NCI-H146 treated with DMSO at 0.1 percent for 48 hours (cell line): ENCODE results near the gene ADGRG1.
"Not testable (repeated sequence)": the region's sequence is repeated elsewhere in the genome, so short reads cannot be mapped to it uniquely, and the experiment has no call there.

ENCODE experiments used
- DNase-seq: peaks from one replicate; lab custom pipeline; 2025; ENCODE audit not compliant: unreplicated experiment; lab: John Stamatoyannopoulos, UW

Gene ADGRG1

DNA sequence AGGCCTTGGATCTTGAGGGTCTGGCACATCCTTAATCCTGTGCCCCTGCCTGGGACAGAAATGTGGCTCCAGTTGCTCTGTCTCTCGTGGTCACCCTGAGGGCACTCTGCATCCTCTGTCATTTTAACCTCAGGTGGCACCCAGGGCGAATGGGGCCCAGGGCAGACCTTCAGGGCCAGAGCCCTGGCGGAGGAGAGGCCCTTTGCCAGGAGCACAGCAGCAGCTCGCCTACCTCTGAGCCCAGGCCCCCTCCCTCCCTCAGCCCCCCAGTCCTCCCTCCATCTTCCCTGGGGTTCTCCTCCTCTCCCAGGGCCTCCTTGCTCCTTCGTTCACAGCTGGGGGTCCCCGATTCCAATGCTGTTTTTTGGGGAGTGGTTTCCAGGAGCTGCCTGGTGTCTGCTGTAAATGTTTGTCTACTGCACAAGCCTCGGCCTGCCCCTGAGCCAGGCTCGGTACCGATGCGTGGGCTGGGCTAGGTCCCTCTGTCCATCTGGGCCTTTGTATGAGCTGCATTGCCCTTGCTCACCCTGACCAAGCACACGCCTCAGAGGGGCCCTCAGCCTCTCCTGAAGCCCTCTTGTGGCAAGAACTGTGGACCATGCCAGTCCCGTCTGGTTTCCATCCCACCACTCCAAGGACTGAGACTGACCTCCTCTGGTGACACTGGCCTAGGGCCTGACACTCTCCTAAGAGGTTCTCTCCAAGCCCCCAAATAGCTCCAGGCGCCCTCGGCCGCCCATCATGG lies 35.7 kb downstream of the ADGRG1 start:
- no peak for DNase-seq

DNA sequence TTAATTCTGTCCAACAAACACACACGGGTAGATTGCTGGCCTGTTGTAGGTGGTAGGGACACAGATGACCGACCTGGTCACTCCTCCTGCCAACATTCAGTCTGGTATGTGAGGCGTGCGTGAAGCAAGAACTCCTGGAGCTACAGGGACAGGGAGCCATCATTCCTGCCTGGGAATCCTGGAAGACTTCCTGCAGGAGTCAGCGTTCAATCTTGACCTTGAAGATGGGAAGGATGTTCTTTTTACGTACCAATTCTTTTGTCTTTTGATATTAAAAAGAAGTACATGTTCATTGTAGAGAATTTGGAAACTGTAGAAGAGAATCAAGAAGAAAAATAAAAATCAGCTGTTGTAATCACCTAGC lies 36.2 kb downstream of the ADGRG1 start:
- no peak for DNase-seq

DNA sequence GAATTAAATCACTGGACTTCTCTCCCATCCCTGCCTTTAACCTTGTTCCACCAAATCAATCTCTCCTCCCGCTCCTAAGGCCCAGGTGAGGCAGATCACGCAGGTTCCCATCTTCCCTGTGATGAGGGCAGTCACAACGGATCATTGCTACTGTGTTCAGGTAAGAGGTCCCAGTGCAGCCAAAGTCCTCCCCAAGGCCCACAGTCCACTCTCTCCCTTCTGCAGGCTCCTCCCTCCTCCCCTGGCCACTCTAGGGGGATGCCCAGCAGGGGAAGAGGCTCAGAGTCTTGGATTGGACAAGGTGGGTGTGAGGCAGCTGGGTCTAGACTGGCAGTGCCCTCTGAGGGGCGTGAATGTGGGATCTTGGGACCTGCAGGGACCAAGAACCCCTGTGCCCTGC lies 37.1 kb downstream of the ADGRG1 start:
- DNase-seq = no peak

DNA sequence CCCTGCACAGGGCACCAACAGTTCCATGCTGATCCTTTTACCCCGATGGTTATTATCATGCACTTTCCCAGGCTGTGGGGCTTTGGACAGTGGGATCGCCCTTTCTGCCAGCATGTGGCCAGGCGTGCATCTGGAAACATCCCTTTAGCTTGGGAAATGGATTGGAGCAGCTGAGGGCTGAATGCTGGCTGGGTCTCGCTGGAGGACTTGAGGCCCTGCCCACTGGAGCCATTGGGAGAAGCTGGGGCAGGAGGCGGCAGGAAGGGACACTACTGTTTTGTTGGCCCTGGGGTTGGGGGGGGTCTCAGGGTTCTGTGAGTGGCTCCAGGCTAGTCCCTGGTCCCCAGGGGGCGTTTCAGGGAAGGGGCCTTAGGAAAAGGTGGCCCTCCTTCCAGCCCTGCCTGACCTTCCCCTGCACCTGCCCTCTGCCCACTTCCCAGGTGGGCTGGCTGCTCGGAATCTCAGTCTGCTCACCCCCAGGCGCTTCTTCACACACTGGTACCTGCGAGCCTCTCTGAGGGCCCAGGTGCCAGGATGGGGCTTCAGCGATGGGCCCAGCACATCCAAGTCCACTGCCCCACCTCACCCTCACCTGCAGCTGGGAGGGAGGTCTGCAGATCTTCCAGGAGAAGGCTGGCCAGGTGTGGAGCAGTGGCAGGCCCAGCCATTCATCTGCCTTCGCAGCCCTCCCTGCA lies 38.1 kb downstream of the ADGRG1 start:
- DNase-seq = no peak

DNA sequence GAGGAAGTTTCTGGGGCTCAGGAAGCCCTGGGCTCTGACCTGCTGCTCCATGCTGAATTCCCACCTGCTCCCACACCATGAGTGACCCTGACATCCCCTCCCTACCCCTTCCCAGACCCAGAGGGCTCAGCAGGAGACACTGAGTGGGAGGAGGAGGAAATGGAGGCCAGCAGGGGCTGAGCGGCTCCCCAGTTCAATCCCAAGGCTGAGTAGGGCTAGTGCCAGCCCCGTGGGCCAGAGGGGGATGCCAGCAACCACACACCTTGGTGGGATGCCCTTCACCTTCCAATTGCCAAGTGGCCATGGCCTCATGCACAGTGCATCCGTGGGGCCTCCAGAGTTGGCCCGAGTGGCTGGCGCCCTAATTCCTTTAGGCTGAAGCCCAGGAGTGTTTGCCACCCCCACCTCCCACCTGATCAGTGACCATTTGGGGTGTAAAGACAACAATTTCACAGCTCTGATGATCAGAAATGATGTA lies 38.7 kb downstream of the ADGRG1 start:
- DNase-seq = no peak

DNA sequence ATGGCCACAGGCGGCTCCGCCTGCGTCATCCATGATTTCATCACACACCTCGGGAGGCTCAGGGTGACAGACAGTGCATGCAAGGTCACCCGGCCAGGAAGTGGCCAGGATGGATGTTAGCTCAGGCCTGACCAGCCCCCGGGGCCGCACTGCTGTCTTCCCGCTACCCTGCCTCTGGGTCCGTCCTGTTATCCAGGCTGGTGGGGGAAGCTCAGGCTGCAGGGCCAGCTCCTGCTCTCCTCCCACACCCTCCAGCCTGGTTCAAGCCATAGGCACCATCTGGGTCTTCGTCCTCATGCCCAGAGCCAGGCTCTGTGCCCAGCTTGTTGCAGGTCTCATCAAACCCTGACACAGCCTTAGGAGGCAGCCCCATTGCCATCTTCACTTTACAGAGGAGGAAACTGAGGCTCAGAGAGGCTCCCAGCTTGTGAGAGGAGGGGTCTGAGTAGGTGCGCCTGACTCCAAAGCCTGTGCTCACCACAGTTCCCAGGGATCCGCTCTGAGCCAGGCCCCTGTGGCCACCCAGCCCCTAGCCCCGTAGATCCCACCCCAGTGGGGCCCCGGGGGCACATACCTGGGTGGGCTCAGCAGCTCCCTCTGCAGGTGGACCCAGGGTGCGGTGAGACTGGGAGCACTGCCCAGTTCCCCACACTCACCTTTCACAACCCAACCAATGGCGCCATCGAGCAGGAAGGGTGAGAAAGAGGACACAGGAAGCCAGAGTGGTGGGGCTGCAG lies 39.3 kb downstream of the ADGRG1 start:
- no peak for DNase-seq

DNA sequence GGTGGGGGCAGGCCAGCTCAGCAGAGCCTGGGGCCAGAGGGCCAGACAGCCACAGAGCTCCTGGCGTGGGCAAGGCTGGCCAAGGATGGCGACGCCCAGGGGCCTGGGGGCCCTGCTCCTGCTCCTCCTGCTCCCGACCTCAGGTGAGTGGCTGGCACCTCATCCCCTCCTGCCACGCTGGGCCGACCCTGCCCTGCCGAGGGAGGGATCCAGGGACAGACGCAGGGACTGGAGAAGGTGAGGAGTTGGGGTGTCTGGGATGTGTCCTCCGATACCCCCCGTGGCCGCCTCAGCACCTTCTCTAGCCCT lies 39.8 kb downstream of the ADGRG1 start, which contains the start of gene ADGRG3:
ADGRG3 (plus strand) TSS at position 44 of the 309 bp plus-strand sequence; CDS start at position 86, 42 bp downstream.
- DNase-seq = no peak

DNA sequence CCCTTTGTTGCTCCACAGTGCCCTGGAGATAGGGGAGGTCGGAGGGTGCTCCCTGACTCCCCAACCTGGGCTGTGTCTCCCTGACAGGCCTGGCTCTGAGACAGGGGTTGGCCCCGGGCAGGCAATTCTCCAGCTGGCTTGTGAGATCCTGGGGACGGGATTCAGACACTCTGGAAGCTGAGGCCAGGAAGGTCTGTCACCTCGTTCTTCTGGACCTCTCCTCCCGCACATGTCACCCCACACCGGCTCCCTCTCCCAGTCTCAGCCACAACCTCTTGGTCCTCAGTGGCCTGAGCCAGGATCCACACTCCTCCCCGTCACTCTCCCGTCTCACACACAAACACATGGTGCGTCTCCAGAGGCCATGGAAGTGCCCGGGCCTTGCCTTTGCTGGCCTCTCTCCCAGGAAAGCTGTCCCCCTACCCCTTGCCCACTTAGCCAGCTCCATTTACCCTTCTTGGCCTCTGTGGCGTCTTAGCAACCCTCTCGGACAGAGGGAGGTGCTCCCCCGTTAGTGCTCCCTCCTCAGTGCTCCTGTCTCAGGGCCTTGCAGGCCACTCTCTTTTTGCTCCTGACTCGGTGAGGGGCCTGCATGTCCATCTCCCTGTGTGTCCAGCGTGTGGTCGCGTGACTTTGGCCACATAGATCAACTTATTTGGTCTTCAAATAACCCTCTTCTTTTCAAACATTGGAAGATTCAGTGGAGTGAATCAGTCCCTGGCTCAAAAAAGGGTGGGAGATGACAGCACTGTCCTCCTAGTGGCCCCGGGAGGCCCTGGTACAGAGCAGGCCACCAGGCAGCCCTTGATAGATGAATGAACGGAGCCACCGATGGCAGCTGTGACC lies 40.4 kb downstream of the ADGRG1 start:
- no peak for DNase-seq

DNA sequence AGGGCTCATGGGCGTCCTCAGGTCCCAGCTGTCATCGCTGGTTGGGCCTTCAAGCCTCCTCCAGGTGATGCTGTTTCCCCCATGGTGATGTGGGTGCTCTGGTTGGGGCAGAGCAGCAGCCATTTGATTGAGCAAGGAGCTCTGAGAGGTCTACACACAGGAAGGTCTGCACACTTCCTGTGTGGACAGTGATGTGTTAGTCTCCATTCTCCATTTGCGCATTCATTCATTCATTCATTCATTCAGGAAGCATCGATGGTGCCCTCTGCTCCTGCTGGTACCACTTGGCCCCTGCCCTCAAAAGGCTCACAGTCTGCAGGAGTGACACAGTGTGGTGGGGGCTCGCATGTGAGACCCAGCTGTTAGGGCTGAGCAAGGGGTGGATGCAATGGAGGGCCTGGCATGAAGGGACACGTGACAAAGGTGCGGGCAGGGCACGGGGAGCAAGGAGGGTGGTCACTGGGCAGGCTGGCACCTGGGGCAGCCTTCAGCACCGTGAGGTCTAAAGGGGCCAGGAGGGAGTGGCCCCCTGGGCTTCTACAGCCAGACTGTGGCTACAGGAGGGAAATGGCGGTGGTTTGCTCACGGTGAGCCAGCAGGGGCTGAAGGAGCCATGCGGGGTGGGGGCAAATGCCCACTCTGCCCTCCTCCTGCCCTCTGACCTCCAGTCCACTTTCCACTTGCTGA lies 41.2 kb downstream of the ADGRG1 start:
- DNase-seq = no peak

DNA sequence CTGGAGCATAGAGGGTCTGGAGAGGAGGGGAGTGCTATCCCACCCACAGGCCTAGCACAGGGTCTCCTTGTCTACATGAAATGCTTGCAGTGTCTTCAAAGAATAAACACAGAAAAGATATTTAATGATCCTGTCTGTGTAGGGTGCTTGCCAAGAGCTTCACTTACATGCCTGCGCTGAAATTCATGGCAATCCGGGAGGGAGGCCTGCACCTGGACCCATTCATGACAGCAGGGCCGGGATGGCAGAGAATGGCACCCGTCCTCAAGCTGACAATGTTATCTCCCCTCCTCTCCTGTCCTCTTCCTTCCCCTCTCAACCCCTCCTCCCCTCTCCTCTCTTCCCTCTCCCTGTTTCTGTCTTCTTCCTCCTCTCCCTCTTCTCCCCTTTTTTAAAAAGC lies 41.8 kb downstream of the ADGRG1 start:
- DNase-seq = no peak

DNA sequence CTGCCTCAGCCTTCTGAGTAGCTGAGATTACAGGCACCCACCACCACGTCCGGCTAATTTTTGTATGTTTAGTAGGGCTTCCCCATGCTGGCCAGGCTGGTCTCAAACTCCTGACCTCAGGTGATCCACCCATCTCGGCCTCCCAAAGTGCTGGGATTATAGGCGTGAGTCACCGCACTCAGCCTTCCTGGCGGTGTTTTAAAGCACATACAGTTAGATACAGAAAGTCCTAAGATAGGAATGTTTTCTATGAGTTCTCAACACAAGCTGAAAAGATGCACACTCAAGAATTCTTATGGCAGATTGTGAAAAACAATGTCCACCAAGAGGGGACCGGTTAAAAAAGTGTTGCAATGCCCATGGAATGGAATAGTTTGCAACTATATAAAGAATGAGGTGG lies 43.0 kb downstream of the ADGRG1 start:
- not testable (repeated sequence) for DNase-seq

DNA sequence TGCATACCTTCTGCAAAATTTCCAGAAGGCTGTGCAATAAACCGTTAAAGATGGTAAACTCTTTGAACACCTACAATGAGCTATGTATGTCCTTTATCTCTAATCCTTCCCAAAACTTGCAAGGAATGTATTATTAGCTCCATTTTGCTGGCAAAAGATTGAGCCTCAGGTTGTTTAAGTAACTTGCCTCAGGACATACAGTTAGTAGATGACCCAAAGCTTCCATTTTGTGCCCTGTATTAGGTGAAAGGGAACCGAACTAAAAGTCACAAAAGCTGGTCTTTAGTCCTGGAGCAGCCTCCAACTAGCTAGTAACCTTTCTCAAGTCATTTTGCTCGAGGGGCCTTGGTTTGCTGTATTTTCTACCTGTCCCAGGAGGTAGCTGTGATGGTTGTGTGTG lies 44.0 kb downstream of the ADGRG1 start:
- DNase-seq = no peak

DNA sequence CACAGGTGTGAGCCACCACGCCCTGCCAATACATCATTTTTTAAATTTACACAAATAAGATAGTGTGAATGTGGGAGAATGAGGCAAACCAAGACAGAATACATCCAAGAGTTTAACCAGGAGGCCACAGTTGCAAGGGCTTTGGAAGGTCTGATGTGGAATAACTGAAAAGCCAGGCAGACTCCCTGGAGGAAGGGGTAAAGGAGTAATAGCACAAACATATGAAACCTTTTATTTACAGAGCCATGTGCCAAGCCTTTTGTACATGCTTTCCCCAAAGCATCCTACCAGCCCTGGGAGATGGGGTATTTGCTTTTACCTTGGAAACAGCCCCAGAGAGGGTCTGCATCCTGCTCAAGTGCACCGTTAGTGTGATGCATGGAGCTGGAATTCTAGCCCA lies 44.4 kb downstream of the ADGRG1 start:
- DNase-seq = no peak

DNA sequence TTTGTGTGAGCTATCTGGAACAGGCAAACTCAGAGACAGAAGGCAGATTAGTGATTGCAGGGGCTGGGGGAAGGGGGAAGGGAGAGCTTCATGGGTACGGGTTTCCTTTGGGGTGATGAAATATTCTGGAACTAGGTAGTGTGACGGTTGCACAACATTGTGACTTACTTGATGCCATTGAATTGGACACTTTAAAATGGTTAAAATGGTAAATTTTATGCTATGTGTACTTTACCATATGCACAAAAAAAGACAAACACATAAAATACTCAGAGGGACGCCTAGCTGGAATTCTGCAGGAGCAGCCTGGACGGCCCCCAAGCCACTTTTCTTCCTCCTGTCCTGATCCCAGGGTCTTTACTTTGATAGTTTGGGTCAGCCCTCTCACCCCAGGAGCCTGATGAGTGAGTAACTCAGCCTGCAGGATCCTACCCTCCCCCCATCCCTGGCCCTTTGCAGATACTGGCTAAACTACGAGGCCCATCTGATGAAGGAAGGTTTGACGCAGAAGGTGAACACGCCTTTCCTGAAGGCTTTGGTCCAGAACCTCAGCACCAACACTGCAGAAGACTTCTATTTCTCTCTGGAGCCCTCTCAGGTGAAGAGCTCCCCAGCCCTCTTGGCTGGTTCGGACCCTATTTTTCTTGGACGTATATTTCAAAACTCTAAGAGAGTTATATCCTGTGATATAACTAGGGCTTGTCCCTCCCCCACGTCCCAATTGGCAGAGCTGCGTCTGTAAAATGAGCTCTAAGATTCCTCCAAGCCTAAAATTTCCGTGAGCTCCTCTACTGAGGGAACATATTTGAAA lies 47.5 kb downstream of the ADGRG1 start:
- DNase-seq = no peak

DNA sequence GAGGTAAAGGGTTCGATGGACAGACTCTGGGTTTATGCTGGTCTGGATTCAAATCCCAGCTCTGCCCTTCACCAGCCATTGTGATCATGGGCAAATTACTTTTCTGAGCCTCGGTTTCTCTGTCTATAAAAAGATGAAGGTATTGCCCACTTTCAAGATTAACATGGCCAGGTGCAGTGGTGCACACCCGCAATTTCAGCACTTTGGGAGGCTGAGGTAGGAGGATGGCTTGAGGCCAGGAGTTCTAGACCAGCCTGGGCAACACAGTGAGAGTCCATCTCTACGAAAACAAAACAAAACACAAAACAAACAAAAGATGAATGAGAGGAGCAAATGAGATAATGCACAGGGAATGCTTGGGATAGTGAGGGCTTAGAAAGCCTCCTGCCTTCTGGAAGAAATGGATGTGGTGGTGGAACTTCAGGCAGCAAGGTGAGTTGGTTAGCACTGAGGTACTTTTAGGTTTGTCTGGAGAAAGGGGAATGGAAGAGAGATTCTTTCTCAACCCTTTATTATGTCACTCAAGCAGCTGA lies 48.2 kb downstream of the ADGRG1 start:
- DNase-seq = no peak

DNA sequence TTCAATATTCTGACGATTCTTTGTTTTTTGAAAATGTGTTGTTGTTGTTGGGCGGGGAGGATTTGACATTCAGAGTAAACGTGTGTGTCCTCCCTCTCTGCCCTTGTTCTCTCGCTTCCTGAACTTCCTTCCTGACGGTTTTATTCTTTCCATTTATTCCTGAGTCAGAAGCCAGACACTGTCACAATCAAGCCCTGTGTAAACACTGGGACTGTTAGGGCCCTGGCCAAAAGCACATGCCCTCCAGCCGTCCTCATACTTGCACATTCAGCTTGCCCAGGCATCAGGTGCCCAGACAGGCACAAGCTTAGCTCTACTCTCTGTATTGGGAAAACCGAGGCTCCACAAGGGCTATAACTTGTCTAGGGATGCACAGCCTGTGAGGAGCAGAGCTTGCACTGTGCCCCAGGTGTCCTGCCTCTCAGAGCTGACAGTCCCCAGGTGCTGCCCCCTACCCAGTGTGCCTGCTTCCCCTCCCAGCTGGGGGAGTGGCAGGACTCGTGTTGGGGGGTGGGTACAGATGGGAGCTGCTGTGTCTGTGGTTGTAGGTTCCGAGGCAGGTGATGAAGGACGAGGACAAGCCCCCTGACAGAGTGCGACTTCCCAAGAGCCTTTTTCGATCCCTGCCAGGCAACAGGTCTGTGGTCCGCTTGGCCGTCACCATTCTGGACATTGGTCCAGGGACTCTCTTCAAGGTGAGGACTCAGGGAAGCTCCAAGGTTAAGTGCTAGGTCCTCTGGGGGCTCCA lies 49.4 kb downstream of the ADGRG1 start:
- no peak for DNase-seq

DNA sequence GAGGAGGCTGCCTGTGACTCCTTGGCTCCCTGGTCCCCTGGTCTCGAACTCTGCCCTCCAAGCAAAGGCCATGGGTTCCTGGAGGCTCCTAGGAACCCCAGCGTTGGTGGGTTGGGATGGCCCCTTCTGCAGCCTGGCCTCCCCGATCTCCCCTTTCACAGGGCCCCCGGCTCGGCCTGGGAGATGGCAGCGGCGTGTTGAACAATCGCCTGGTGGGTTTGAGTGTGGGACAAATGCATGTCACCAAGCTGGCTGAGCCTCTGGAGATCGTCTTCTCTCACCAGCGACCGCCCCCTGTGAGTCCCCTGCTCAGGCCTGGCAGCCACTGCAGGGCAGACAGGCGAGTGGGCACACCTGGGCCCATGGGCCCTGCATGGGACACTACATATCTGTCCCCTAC lies 50.6 kb downstream of the ADGRG1 start:
- no peak for DNase-seq

DNA sequence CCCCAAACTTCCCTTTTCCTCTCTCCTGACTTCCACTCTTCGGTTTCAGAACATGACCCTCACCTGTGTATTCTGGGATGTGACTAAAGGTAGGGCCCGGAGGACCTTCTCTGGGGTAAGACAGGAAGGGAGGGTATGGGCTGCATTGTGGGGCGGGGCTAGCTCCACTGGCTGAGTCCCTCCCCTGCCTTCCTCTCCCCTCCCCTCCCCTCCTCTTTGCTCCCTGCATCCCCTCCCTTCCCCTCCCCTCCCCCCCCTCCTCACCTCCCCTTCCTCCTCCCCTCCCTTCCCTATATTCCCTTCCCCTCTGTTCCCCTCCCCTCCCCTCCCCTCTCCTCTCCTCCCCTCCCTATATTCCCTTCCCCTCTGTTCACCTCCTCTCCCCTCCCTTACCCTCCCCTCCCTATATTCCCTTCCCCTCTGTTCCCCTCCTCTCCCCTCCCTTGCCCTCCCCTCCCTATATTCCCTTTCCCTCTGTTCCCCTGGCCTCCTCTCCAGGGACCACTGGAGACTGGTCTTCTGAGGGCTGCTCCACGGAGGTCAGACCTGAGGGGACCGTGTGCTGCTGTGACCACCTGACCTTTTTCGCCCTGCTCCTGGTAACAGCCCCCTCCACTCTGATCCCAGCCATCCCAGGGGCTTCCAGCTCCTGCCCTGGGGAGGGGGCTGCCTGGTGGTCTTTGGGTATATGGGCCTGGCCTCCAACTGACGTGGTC lies 51.5 kb downstream of the ADGRG1 start:
- DNase-seq = no peak
